HT-29 (cell line): ENCODE measurements around the gene MYNN. TPM values are rescaled to one million over a fixed set of nuclear protein-coding genes. Genes with fewer than 3 reads are reported as not detected.
"Not testable (repeated sequence)": the region's sequence is repeated elsewhere in the genome, so short reads cannot be mapped to it uniquely, and the experiment has no call there.

Source experiments
- DNase-seq: peaks from one replicate; pipeline ENCODE4 v3.0.0-alpha.2; 2015; ENCODE audit warnings: low spot score
- total RNA-seq: library from RNA; depleted of rRNA; stranded (reverse); fragments of >200 nt; shearing (Covaris generic); gene quantifications from 2 replicates; pipeline ENCODE4 v1.2.3, GENCODE V29; 2014; rRNA removed

MYNN gene
- 7.9 and 13.4 TPM in 2 replicates for total RNA-seq

DNA sequence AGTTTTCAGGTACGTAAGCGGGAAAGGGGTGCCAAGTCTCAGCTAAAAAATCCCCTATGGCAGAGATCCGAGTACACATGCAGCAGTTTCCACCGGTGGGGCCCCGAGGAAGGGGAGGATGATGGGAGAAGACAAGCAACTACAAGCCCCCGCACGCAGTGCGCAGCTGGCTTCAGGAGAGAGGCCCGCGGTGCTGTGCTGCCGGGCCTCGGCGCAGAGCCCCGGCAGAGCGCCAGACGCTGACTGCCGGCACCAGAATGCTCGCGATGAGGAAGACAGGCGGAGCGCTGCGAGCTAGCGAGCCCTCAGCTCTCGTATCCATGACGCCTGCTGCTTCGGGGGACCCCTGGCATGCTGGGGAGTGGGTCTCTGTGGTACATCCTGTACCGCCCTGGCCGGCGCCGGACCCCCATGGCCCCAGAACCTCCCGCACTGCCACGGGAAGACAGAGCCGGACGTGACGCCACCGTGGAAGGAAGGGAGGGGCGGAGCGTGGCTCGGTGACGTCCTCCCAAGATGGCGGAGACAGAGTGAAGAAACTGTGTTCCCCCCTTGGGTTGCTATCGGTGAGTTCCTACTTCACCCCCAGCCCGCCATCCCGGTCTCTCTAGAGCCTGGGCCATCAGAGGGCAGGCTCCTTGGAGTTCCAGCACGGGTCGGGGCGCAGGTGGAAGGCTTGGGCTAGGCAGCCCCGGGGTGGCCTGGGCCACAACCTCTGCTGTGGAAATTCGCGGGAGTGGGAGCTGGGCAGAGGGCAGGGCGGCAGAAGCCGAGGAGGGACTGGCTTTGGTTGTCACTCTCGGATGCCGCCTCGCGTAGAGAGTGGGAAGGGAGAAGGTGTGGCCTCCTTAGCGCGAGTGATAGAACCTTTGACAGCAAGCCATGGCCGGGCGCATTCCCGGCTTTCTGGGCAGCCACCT, at the start of gene MYNN:
Gene MYNN (plus strand): TSS at position 500 of the 920 bp plus-strand sequence. CDS start 900 bp downstream, outside the sequence.
- peak; percentile 94 for DNase-seq

DNA sequence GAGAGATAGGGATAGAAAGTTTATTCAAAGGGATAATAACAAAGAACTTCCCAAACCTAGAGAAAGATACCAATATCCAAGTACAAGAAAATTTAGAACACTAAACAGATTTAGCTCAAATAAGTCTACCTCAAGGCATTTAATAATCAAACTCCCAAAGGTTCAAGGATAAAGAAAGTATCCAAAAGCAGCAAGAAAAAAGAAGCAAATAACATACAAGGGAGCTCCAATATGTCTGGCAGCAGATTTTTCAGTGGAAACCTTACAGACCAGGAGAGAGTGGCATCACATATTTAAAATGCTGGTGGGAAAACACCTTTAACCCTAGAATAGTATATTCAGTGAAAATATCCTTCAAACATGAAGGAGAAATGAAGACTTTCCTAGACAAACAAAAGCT, 41.3 kb upstream of the MYNN start:
- DNase-seq = not testable (repeated sequence)

DNA sequence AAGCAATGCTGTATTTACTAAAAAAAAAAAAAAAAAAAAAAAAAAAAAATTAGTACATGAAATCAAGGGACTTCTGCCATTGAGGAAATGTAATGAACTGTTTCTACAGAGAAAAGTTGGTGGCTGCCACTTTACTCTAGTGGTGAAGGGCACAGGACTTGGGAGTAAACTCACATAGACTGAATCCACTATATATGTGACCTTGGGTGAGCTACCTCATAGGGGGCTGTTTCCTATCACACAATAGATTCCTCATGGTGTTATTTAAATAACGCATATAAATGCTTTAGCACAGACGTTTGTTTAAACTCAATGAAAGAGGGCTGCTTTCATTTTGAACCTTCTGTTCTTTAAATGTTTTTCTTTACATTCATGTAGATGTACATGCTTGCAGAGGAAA, 34.1 kb upstream of the MYNN start:
- DNase-seq = no peak

DNA sequence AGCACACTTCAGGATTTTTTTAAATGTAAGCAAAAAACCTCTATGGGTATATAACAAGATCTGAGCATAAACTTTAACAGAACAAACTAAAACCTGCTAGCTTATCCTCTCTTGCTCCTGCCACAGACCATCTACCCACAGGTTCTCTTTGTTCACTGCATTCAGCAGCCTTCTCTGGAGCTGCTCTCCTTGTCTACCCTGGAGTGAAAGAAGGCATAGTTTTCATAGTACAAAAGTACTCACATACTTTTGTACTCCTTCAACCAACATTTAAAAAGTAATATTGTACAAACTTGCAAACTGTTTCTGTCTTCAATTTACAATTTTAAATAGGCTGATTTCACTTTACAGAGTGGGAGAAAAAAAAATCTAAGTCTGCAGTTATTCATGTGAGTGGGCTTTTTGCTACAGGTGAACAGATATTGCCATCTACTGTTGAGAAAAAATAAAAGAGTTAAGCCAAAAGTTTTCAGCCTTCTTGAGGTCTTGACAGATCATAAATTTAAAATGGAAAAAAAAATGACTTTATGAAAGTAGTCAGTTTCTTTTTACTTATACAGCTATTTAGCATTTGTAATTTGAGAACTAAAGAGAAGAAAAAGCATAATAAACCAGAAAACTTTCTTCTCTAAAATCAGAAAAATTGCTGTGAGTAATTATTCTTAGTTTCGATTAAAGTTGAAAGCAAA, 28.7 kb upstream of the MYNN start:
- DNase-seq = peak; percentile 75

DNA sequence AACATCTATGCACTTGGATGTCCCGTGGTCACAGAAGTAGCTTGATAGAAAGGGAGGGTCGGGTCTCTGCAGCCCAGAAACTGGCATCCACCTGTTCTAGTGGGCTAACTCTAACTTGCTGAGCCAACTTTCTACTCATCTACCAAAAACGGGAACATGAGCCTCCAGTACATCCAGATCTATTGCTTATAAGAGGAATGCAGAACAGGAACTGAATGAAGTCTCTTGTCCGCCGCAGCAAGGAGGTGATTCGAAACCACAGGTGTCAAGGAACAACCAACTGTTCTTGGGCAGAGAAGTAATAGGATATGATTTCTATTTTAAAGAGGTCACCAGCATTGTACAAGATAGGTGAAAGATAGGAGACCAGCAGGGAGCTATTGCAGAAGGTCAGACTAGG, 26.3 kb upstream of the MYNN start:
- no peak for DNase-seq

DNA sequence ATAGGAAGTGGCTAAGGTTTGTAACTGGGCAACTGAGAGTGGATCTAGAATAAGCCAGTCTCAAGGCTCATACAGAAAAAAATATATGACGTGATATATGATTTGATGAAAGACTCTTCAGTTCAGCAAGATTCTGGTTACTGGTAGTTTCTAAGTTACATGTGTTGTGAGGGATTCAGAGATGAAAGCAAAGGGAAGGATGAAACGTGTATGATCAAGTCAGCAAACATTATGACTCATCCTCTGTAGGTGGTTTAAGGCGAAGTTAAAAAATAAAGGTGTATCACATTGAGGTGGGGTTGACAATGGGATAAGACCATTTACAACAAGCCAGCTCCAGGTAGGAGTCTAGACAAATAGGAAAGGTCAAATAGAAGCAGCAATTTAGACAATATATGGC, 24.5 kb upstream of the MYNN start:
- peak; percentile 51 for DNase-seq

DNA sequence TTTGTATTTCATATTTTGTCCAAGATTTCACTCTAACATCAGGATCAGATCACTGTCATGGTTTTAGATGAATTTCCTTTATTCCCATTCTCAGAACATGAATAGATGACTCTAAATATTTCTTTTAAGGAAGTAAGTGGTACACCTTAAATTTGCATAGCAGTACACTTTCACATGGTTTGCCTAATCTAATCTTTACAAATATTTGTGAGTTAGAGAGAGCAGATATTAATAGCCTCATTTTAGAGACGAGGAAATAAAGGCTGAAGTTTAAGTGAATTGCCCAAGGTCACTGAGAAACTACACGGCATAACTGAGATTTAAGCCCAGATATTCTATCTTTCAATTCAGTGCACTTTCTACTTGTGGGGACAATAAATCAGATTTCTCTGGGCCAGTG, 22.5 kb upstream of the MYNN start:
- DNase-seq = no peak

DNA sequence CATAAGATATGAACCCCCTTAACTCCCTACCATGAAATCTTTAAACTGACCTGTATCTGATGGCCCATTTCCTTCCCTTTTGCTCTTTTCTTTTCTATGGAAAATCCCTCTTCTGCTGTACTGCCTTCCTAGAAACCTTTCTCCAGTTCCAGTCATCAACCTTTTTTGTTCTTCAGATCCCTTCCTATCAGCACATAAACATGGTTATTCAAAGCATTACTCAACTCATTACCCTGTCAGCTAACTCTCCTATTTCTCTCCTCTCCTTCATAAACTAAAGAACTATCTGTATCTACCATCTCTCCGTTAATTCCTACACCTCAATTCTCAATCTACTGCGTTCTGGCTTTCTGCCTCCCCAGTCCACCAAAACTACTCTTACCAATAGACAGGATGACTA, 21.3 kb upstream of the MYNN start:
- DNase-seq = no peak

DNA sequence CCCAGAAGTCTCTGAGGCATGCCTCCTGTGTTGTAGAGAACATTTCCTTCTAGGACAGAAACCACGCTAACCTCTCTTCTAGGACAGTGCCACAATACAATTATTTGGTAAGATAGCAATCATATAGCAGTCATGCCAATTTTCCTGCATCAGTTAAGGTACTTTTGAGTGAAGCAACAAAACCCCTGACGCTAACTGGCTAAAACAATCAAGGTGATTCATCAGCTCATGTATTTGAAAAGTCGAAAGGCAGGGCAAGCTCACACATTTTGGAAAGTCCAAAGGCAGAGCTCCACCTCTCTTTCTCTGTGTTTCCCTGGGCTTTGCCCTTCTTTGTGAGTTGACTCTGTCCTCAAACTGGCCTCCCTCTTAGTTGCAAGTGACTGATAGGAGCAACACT, 18.5 kb upstream of the MYNN start:
- DNase-seq = no peak

DNA sequence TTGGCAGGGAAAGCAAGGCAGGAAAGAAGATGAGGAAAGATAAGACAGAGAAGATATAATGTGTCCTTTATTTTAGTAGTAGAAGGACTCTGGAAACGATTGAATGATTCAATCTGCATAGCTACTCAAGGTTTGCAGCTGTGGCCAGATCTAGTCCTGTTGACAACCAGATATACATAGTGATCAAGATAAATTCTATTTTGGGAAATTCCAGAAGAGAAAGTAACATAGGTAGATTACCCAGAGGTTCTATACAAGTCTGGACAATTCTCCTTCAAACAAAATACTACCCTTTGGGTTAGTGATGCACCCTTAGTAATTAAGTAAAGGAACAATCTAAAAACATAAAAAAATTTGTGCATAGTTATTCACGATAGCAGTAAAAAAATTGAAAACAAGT, 17.7 kb upstream of the MYNN start:
- no peak for DNase-seq

DNA sequence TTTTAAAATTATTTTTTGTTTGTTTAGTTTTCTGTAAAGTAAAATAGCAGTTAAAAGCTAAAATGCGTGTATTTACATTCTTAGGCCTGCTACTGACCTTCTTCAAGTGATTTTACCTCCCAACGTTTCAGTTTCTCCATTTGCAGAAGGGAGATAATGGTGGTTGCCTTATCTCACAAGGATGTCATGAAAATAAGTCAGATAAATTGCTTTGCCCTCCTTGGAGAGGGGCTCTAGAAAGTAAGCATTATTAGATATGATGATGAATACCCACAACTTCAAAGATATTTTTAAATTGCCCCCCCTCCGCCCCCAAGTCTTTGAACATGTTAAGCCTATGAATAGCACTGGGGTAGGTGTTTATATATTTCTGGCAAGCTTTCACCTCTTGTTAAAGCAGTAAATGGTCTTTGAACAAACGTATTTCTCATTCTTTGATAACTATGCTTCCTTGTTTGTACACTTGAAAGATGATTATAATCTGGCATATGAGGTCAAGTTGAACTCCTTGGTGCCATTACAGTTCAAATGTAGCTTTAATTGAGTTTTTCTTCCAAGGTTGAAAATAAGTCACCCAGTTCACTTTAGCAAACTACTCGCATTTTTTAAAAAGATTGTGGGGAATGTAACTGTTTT, 14.7 kb upstream of the MYNN start:
- no peak for DNase-seq

DNA sequence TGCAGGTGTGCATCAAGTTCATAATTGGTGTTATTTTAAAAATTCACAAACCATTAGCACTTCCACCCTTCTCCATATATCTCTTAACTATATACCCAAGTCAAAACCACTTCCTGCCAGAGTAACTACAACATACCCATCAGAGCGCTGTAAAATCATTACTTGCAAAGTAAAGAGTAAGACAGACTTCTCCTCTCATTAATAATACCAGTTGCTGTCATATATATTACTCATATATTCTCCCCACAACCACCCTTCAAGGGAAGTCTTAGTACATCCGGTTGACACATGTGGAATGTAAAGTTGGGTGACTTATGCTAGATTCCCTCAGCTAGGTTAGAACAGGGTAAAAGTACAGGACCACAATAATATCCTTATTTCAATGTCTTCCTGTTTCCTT, 13.9 kb upstream of the MYNN start:
- no peak for DNase-seq

DNA sequence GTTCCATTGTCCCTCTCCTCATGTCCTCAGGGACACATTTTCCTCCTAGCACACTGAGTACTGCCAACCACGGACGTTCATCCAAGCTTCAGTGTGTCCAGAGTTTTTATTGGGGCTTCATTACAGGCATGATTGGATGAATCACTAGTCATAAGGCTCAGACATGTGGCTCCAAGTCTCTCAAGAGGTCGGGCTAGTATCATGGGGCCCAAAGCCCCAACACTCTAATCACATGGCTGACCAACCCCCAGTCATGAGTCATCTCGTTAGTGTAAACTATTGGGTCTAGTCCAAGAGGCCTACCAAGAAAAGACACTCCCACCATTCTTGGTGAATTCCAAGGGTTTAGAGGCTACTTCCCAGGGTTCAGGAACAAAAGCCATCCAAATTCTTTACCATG, 12.7 kb upstream of the MYNN start:
- DNase-seq = no peak

DNA sequence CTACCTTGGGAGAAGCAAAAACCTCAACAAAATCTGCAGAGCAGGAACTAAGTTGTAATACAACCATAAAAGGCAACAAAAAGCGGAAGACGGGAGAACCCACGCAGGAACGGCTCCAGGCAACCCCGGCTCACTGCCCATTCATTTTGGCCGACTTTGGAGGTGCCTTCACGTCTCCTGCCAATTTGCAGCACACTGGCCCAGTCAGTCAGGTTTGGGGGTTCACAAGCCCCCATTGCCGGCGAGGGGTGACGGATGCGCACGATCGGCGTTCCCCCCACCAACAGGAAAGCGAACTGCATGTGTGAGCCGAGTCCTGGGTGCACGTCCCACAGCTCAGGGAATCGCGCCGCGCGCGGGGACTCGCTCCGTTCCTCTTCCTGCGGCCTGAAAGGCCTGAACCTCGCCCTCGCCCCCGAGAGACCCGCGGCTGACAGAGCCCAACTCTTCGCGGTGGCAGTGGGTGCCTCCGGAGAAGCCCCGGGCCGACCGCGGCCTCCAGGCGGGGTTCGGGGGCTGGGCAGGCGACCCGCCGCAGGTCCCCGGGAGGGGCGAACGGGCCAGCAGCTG, 8.8 kb upstream of the MYNN start:
- peak; percentile 65 for DNase-seq

DNA sequence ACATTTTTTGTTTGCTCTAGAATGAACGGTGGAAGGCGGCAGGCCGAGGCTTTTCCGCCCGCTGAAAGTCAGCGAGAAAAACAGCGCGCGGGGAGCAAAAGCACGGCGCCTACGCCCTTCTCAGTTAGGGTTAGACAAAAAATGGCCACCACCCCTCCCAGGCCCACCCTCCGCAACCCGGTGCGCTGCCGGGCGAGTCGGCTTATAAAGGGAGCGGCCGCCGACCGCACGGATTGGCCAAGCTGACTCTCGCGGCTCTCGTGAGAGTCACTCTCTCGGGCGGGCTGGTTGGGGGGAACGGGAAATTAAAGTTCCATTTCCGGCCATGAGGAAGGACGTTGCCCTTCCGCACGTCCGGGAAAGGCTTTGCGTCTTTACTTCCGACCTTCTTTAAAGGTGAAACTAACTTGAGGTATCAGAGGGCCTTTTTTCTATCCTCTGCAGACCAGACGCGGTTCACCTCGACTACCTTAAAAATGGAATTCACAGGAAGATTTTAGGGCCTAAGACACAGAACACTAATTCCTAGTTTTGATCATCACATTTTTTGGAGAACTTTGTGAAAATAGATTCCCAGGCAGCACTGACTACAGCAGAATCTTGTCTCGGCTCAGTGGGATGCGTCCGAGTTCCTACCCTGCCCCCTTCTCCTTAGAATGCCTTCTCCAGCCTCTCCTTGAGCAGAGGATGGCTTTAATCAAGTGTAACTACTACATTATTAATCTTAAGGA, 8.1 kb upstream of the MYNN start, which contains the start of gene TERC:
Gene TERC (minus strand): TSS at position 179 of the 731 bp plus-strand sequence.
- DNase-seq = peak; percentile 98

DNA sequence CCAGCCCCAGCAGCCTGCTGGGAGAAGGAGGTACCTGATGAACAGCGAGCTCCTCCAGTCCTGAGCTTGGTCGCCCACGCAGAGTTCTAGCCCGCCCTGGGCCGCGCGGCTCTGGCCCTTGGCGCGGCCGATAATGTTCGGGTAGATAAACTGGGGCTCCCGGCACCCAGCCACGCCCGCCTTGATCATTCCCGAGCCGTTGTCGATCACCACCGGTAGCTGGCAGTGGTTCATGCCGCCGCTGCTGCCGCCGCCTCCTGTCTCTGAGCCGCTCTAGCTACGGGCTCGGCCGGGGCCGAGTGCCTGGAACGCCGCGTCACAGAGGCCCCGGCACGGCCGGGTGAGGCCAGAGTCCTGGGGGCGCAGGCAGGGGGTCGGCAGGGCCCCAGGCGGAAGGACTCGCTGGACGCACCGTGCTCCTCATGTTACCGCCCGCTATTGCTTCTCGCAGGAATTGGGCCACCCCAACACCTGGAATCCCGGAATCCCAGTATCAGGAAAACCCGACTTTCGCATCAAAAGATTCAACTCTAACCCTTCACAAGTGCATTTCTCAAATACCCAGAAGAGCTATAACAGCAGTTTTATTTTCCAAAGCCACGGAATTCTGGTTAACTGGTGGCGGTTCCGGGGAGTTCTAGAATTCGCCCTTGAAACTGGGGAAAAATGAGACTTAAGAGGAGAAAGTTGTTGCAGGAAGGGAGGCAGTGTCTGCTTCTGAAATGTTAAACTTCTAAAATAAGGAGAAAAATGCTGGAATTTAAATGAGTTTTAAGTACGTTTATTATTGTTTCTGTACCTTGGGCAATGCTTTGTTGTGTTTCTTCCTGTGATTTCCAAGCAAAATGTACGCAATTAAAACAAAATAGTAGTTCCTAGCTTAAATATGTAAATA, 3.7 kb upstream of the MYNN start, which contains the start of gene ACTRT3:
Gene ACTRT3 (minus strand): TSS at position 275 of the 895 bp plus-strand sequence. CDS start 41 bp downstream, at position 234.
- DNase-seq = peak; percentile 88

DNA sequence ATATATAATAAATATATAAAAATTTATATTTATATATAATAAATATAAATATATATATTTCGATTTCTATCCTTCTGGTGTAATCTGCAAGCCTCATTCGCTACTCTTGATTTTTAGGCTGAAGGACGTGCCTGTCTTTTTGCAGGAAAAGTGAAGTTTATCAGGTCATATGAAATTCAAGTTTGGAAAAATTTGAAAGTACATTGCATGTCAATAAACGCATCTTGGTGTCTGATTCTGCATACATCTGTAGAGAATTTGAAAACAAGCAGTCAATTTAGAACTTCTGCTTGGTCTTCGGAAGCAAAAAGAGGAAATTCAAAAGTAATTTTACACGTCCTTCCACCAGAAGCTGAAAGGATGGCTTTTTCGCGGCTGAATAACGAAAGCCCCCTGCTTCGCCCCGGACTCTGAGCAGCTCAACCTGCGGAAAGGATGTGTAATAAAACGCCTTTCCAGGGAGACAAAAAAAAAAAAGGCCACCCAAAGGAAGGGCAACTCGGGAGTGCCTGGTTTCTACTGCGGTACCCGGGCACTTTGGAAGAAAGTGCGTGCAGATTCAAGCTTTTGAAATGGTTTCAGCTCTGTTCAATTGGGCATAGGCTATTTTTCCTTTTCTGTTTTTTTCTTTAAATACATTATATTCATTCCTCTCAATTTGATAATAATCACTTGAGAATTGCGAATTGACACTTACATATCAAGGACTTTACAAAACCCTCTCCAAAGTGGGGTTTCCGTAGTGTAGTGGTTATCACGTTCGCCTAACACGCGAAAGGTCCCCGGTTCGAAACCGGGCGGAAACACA, 1.5 kb upstream of the MYNN start:
- peak; percentile 98 for DNase-seq

DNA sequence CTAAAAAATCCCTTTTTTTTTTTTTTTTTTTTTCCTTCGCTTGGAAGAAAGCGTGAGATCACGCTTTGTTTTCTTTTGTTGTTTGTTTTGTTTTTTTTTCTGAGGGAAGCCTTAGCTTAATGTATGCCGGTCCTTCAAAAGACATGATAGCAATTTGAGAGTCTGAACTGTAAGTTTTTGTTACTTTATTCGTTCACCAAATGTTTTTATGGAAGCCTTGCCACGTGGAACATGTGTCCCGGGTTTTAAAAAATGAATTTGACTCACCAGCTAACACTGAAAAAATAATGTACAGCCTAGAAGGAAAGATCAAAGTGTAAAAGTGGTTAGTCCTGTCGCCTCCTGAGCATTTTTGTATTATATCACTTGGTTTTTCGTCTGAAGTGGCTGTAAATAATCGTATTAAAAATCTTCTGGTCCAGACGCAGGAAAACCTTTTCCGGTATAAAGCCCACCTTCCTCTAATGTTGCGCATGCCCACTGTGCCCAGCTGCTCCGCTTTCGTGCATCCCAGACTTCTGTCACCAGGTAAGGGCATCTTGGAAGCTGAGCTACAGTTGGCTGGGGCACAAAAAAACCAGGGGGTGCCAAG, 795 bp upstream of the MYNN start:
- DNase-seq = peak; percentile 92

DNA sequence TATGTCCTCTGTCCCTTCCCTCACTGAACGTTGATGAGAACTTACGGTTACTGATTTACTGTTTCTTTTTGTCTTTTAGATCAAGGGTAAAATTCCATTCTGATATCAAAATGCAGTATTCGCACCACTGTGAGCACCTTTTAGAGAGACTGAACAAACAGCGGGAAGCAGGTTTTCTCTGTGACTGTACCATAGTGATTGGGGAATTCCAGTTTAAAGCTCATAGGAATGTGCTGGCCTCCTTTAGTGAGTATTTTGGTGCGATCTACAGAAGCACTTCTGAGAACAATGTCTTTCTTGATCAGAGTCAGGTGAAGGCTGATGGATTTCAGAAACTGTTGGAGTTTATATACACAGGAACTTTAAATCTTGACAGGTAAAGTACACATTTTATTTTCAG, 990 bp downstream of the MYNN start:
- no peak for DNase-seq
